ENCODE results near the gene COA5. TPM values are rescaled to one million over a fixed set of nuclear protein-coding genes. Genes with fewer than 3 reads are reported as not detected.

Gene COA5
- total RNA-seq, 2 experiments from 2014 or later, result 26.3 TPM

GRCh38 chr2:98568161-98568956, 40.0 kb downstream of the COA5 start:
- ChIA-PET POLR2A (interaction anchor here (1.0 kb wide), 1 partner anchor 105 kb away, joined by 3 read pairs; no protein-coding TSS in a partner anchor), CTCF (interaction anchor here (0.8 to 1.6 kb wide), 13 partner anchors 8 to 269 kb away, joined by 3 to 12 read pairs (median 4); no protein-coding TSS in a partner anchor)
- Mint-ChIP-seq H3K27me3 (no peaks in the 10 kb centered on the region), H3K27ac (no peak overlapping the region), H3K4me3 (no peak overlapping the region), H3K9me3 (no peaks in the 10 kb centered on the region), H3K36me3 (ENCODE audit: low read depth) (peaks cover 73% of the 10 kb centered on the region), H3K4me1 (no peaks in the 10 kb centered on the region)
- DNase-seq, result no peak

DNA sequence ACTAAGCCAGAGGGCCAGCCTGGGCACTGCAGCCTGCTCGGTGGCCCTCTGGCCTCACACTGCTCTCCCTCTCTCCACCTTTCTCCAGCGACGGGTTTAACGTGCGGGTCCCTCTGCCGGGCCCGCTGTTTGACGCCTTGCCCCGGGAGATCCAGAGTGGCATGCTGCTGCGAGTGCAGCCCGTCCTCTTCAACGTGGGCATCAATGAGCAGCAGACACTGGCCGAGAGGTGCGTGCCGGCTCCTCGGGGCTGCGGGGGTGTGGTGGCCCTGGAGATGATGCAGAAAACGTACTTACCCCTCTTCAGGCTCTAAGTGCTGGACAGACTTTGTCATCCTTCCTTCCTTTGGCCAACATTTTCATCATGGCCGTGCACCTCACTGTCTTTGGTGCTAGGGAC, 42.4 kb downstream of the COA5 start:
- no peak for DNase-seq
- CTCF ChIA-PET, result no interaction called here
- no peaks in the 10 kb centered on the region for H3K9me3 Mint-ChIP-seq
- H3K36me3 Mint-ChIP-seq (ENCODE audit: low read depth), result peaks cover 77% of the 10 kb centered on the region
- peak overlapping the region; percentile 27 for H3K27ac Mint-ChIP-seq
- POLR2A ChIA-PET, result no interaction called here
- no peaks in the 10 kb centered on the region for H3K27me3 Mint-ChIP-seq
- no peak overlapping the region for H3K4me3 Mint-ChIP-seq
- peaks cover 3% of the 10 kb centered on the region for H3K4me1 Mint-ChIP-seq

- Mint-ChIP-seq H3K36me3 (ENCODE audit: low read depth) (peaks cover 80% of the 10 kb centered on the region), H3K4me1 (peaks cover 9% of the 10 kb centered on the region), H3K27ac (no peak overlapping the region), H3K4me3 (no peak overlapping the region), H3K9me3 (no peaks in the 10 kb centered on the region), H3K27me3 (no peaks in the 10 kb centered on the region)
- POLR2A ChIA-PET, result no interaction called here
- CTCF ChIA-PET, result no interaction called here
- no peak for DNase-seq
Observed at GRCh38 chr2:98565286-98565860, 42.9 kb downstream of the COA5 start.

- no peaks in the 10 kb centered on the region for H3K27me3 Mint-ChIP-seq
Observed at GRCh38 chr2:98564541-98565132, 43.7 kb downstream of the COA5 start.

GRCh38 chr2:98563394-98563793, 44.9 kb downstream of the COA5 start:
- no peaks in the 10 kb centered on the region for H3K27me3 Mint-ChIP-seq
- no peak overlapping the region for H3K4me3 Mint-ChIP-seq
- peaks cover 82% of the 10 kb centered on the region for H3K36me3 Mint-ChIP-seq (ENCODE audit: low read depth)
- POLR2A ChIA-PET, result no interaction called here
- H3K27ac Mint-ChIP-seq, result no peak overlapping the region
- H3K4me1 Mint-ChIP-seq, result peaks cover 29% of the 10 kb centered on the region
- CTCF ChIA-PET, result no interaction called here
- DNase-seq, result no peak
- no peaks in the 10 kb centered on the region for H3K9me3 Mint-ChIP-seq

More at GRCh38 chr2:98564541-98565132, 43.7 kb downstream of the COA5 start:
- ChIA-PET CTCF (no interaction called here), POLR2A (no interaction called here)
- Mint-ChIP-seq H3K27ac (no peak overlapping the region), H3K4me1 (peaks cover 16% of the 10 kb centered on the region), H3K4me3 (no peak overlapping the region), H3K36me3 (ENCODE audit: low read depth) (peaks cover 80% of the 10 kb centered on the region), H3K9me3 (no peaks in the 10 kb centered on the region)
- DNase-seq, result no peak

DNA sequence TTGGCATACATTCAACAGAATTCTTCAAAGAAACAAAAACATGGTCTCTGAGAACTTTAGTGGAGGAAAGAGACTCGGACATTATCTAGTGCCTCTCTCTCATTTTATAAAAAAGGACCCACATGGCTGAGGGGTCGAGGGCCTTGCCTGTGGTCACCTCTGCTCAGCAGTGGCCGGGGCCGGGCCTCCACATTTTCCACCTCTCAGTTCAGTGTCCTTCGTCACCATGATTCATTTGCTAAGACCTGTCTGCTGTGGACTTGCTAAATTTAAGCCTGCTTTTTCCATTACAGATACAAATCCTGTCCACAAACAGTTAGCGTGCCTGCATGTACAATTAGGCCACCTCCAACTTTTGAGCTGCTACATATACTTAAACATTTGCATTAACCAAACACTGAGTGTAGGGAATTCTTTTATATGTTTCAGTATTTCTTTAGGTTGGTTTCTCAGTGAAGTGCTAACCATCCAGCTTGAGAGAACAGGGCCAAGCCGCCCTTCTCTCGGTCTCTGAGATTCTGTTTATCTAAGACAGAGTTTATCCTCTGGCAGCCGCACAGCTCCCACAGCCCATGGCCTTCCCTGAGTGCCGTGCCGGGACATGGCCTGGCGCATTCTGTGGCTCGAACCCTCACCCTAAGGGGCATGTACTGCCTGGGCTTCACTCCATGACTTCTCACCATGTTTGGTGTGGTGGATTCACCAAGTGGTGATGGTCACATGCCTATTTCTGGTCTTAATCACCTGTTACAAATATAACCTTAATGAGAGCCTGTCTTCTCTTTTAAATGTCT, 46.2 kb downstream of the COA5 start:
- DNase-seq, result no peak
- no peak overlapping the region for H3K27ac Mint-ChIP-seq
- H3K36me3 Mint-ChIP-seq (ENCODE audit: low read depth), result peaks cover 84% of the 10 kb centered on the region

GRCh38 chr2:98561018-98561417, 47.3 kb downstream of the COA5 start:
- Mint-ChIP-seq H3K4me1 (peaks cover 49% of the 10 kb centered on the region), H3K9me3 (no peaks in the 10 kb centered on the region), H3K27ac (no peak overlapping the region), H3K4me3 (no peak overlapping the region), H3K27me3 (no peaks in the 10 kb centered on the region), H3K36me3 (ENCODE audit: low read depth) (peaks cover 81% of the 10 kb centered on the region)
- ChIA-PET POLR2A (no interaction called here), CTCF (interaction anchor here (1.3 to 2.4 kb wide), 2 partner anchors 8 to 114 kb away, joined by 4 to 12 read pairs; no protein-coding TSS in a partner anchor)
- DNase-seq, result no peak

More for the DNA sequence above, 46.2 kb downstream of the COA5 start:
- ChIA-PET POLR2A (no interaction called here), CTCF (interaction anchor here (1.3 kb wide), 1 partner anchor 115 kb away, joined by 4 read pairs; no protein-coding TSS in a partner anchor)
- H3K4me3 Mint-ChIP-seq, result no peak overlapping the region
- H3K4me1 Mint-ChIP-seq, result peaks cover 41% of the 10 kb centered on the region
- H3K27me3 Mint-ChIP-seq, result no peaks in the 10 kb centered on the region
- H3K9me3 Mint-ChIP-seq, result no peaks in the 10 kb centered on the region

DNA sequence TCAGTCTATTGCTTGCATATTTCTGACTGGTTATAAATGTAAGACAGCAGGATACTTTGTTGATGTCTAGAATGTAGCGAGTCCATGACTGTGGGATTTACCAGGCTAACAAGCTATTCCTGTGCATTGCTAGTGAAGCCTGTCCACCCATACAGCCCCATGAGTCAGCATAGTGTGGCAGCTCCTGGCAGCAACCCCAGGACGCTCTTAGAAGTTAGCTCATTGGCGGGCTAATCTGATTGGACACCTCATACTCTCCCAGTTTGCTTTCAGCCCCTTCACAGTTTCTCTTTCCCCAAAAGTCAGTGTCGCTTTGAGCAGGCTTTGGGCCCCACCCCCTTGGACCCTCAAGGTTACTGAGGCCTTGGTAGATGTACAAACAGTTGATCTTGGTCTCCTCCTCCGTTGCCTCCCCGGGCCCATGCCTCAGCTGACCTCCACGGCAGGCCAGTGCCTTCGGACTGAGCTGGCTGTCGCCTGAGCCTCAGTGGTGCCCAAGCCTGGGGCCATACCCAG, 48.0 kb downstream of the COA5 start:
- peak overlapping the region; percentile 78 for H3K27ac Mint-ChIP-seq
- POLR2A ChIA-PET, result interaction anchor here (1.4 kb wide), 1 partner anchor 11 kb away, joined by 5 read pairs; no protein-coding TSS in a partner anchor
- no peak overlapping the region for H3K4me3 Mint-ChIP-seq
- H3K4me1 Mint-ChIP-seq, result peaks cover 55% of the 10 kb centered on the region
- H3K9me3 Mint-ChIP-seq, result no peaks in the 10 kb centered on the region
- no peak for DNase-seq
- peaks cover 81% of the 10 kb centered on the region for H3K36me3 Mint-ChIP-seq (ENCODE audit: low read depth)
- CTCF ChIA-PET, result interaction anchor here (0.9 to 2.4 kb wide), 3 partner anchors 8 to 277 kb away, joined by 3 to 12 read pairs (median 3); no protein-coding TSS in a partner anchor
- no peaks in the 10 kb centered on the region for H3K27me3 Mint-ChIP-seq

- Mint-ChIP-seq H3K27ac (peak overlapping the region; percentile 78), H3K27me3 (no peaks in the 10 kb centered on the region), H3K4me1 (peaks cover 62% of the 10 kb centered on the region), H3K4me3 (no peak overlapping the region), H3K36me3 (ENCODE audit: low read depth) (peaks cover 82% of the 10 kb centered on the region), H3K9me3 (no peaks in the 10 kb centered on the region)
- no peak for DNase-seq
- CTCF ChIA-PET, result interaction anchor here (0.9 to 2.4 kb wide), 5 partner anchors 9 to 278 kb away, joined by 3 to 12 read pairs (median 3); no protein-coding TSS in a partner anchor
- POLR2A ChIA-PET, result interaction anchor here (1.4 kb wide), 1 partner anchor 11 kb away, joined by 5 read pairs; no protein-coding TSS in a partner anchor
Observed at GRCh38 chr2:98559581-98559980, 48.7 kb downstream of the COA5 start.

GRCh38 chr2:98558852-98559530, 49.3 kb downstream of the COA5 start:
- Mint-ChIP-seq H3K4me1 (peaks cover 62% of the 10 kb centered on the region), H3K27ac (peak overlapping the region; percentile 78), H3K27me3 (no peaks in the 10 kb centered on the region), H3K36me3 (ENCODE audit: low read depth) (peaks cover 82% of the 10 kb centered on the region), H3K9me3 (no peaks in the 10 kb centered on the region), H3K4me3 (no peak overlapping the region)
- ChIA-PET POLR2A (interaction anchor here (1.4 kb wide), 1 partner anchor 12 kb away, joined by 5 read pairs; no protein-coding TSS in a partner anchor), CTCF (interaction anchor here (1.2 to 2.4 kb wide), 5 partner anchors 10 to 279 kb away, joined by 3 to 12 read pairs (median 3); no protein-coding TSS in a partner anchor)
- DNase-seq, result no peak

- H3K4me3 Mint-ChIP-seq, result no peak overlapping the region
- no peak overlapping the region for H3K27ac Mint-ChIP-seq
- ChIA-PET POLR2A (interaction anchor here (1.0 kb wide), 1 partner anchor 33 kb away, joined by 3 read pairs; no protein-coding TSS in a partner anchor), CTCF (interaction anchor here (1.6 kb wide), 1 partner anchor 12 kb away, joined by 6 read pairs; no protein-coding TSS in a partner anchor)
- peaks cover 80% of the 10 kb centered on the region for H3K4me1 Mint-ChIP-seq
- no peaks in the 10 kb centered on the region for H3K27me3 Mint-ChIP-seq
- DNase-seq, result no peak
- peaks cover 95% of the 10 kb centered on the region for H3K36me3 Mint-ChIP-seq (ENCODE audit: low read depth)
- H3K9me3 Mint-ChIP-seq, result no peaks in the 10 kb centered on the region
Observed at GRCh38 chr2:98556344-98557033, 51.8 kb downstream of the COA5 start.
